Prostate gland (tissue), 2 donors: ENCODE data around the gene BANP. TPM values are rescaled to one million over a fixed set of nuclear protein-coding genes. Genes with fewer than 3 reads are reported as not detected.

Source experiments
- DNase-seq: peaks from one replicate; pipeline ENCODE4 v3.0.0-alpha.2; 2019; ENCODE audit warnings: low spot score
- H3K27ac ChIP-seq, 2 donors: fragments of 200-600 bp; sonication (generic); 2 replicates each; pipeline ENCODE4 v1.5.1; 2017 to 2019
- H3K27me3 ChIP-seq: fragments of 200-600 bp; sonication (generic); replicated peaks from 2 replicates; pipeline ENCODE4 v1.5.1; 2019; ENCODE audit not compliant: insufficient read depth
- H3K36me3 ChIP-seq, 2 donors: fragments of 200-600 bp; sonication (generic); 1 replicate in 1 of 2; 2 replicates in 1 of 2; pipeline versions ENCODE4 v1.5.1 to v1.8.1; 2017 to 2019
- H3K4me1 ChIP-seq: fragments of 200-600 bp; sonication (generic); replicated peaks from 2 replicates; pipeline ENCODE4 v1.5.1; 2019
- H3K4me3 ChIP-seq, 2 donors: fragments of 200-600 bp; sonication (generic); 2 replicates each; pipeline ENCODE4 v1.5.1; 2017 to 2019
- H3K9me3 ChIP-seq: fragments of 200-600 bp; sonication (generic); 2 replicates; pipeline ENCODE4 v1.5.1; 2017
- CTCF ChIP-seq, 4 experiments: fragments of 200-600 bp in 2 of 4; fragments of 450-650 bp in 2 of 4; sonication (generic) in 2 of 4; IDR thresholded peaks; 1 replicate in 3 of 4; 2 replicates in 1 of 4; pipeline ENCODE4 v1.5.1; 2016 to 2019; ENCODE audit warnings: antibody characterized with exemption in 4 of 4, mild to moderate bottlenecking in 2 of 4, moderate library complexity in 2 of 4
- POLR2A ChIP-seq: fragments of 450-650 bp; IDR thresholded peaks from one replicate; pipeline ENCODE4 v1.6.1; 2016; ENCODE audit warnings: antibody characterized with exemption, mild to moderate bottlenecking
- POLR2AphosphoS5 ChIP-seq: sonication (generic); formaldehyde crosslinking; IDR thresholded peaks from one replicate; pipeline ENCODE4 v1.6.1; 2017; ENCODE audit warnings: antibody characterized with exemption
- WGBS: methylation state at CpG from one replicate; pipeline ENCODE4 v1.1.5; 2018; 5-methylcytosine and 5-hydroxymethylcytosine counted together
- intact Hi-C: fragments of 100-400 bp; cut with DNase I; formaldehyde crosslinking; loops from one replicate; pipeline ENCODE4 v1.14.2; 2022
- total RNA-seq, 2 donors: library from RNA; depleted of rRNA; stranded (reverse); fragments of >200 nt; gene quantifications; one replicate each; pipeline ENCODE4 v1.1.0, GENCODE V29; 2016

BANP gene
- total RNA-seq, 2 donors from 2014 or later = 32.2 to 47.3 TPM

GRCh38 chr16:88005968-88006367 is 54.7 kb downstream of the BANP start:
- 97% methylated on average over 25 of the region's 25 CpGs for WGBS
- H3K4me3 ChIP-seq = no peak overlapping the region
- TF ChIP-seq POLR2AphosphoS5 (no peak), POLR2A (no peak), CTCF (IDR thresholded peaks at IDR 0.05) (no peak)
- no peaks in the 10 kb centered on the region for H3K9me3 ChIP-seq
- no peaks in the 10 kb centered on the region for H3K27me3 ChIP-seq
- no peak overlapping the region for H3K27ac ChIP-seq
- intact Hi-C loops = no loop called here
- DNase-seq = no peak
- H3K36me3 ChIP-seq = peaks cover 3 to 11% of the 10 kb centered on the region in 2 donors
- no peaks in the 10 kb centered on the region for H3K4me1 ChIP-seq

GRCh38 chr16:88007321-88007731 is 56.1 kb downstream of the BANP start:
- no peak for DNase-seq
- peaks cover 3 to 11% of the 10 kb centered on the region in 2 donors for H3K36me3 ChIP-seq
- intact Hi-C loops = no loop called here
- no peaks in the 10 kb centered on the region for H3K9me3 ChIP-seq
- TF ChIP-seq POLR2A (no peak), POLR2AphosphoS5 (no peak), CTCF (IDR thresholded peaks at IDR 0.05) (no peak)
- H3K4me3 ChIP-seq = no peak overlapping the region
- no peak overlapping the region for H3K27ac ChIP-seq
- 84% methylated on average over 10 of the region's 10 CpGs for WGBS
- no peaks in the 10 kb centered on the region for H3K4me1 ChIP-seq
- H3K27me3 ChIP-seq = no peaks in the 10 kb centered on the region

- peaks cover 3 to 11% of the 10 kb centered on the region in 2 donors for H3K36me3 ChIP-seq
- no peak for DNase-seq
- no peaks in the 10 kb centered on the region for H3K9me3 ChIP-seq
- 66% methylated on average over 5 of the region's 5 CpGs for WGBS
- H3K4me1 ChIP-seq = no peaks in the 10 kb centered on the region
- no peak overlapping the region for H3K4me3 ChIP-seq
- H3K27ac ChIP-seq = no peak overlapping the region
- no peaks in the 10 kb centered on the region for H3K27me3 ChIP-seq
- TF ChIP-seq POLR2A (no peak), POLR2AphosphoS5 (no peak), CTCF (IDR thresholded peaks at IDR 0.05) (no peak)
- intact Hi-C loops = no loop called here
These were observed 57.6 kb downstream of the BANP start for GRCh38 chr16:88008840-88009239.

GRCh38 chr16:88009563-88010342 is 58.5 kb downstream of the BANP start:
- intact Hi-C loops = no loop called here
- no peaks in the 10 kb centered on the region for H3K4me1 ChIP-seq
- no peaks in the 10 kb centered on the region for H3K27me3 ChIP-seq
- WGBS = 93% methylated on average over 7 of the region's 7 CpGs
- DNase-seq = no peak
- H3K4me3 ChIP-seq = no peak overlapping the region
- TF ChIP-seq CTCF (IDR thresholded peaks at IDR 0.05) = no peak
- TF ChIP-seq POLR2AphosphoS5 = no peak
- no peak for TF ChIP-seq POLR2A
- H3K9me3 ChIP-seq = no peaks in the 10 kb centered on the region
- no peak overlapping the region for H3K27ac ChIP-seq
- peaks cover 0 to 11% of the 10 kb centered on the region in 2 donors for H3K36me3 ChIP-seq

GRCh38 chr16:88010343-88010967 is 59.2 kb downstream of the BANP start:
- intact Hi-C loops = no loop called here
- Histone ChIP-seq H3K36me3 (peaks cover 0 to 10% of the 10 kb centered on the region in 2 donors), H3K4me3 (no peak overlapping the region), H3K27ac (no peak overlapping the region), H3K27me3 (no peaks in the 10 kb centered on the region), H3K4me1 (no peaks in the 10 kb centered on the region), H3K9me3 (no peaks in the 10 kb centered on the region)
- no peak for DNase-seq
- 91% methylated on average over 25 of the region's 25 CpGs for WGBS
- TF ChIP-seq POLR2AphosphoS5 = no peak
- no peak for TF ChIP-seq POLR2A
- TF ChIP-seq CTCF (IDR thresholded peaks at IDR 0.05) = no peak
